GM18526 (cell line): ENCODE data around the gene BRD9.

Experiments used
- POLR2A ChIP-seq: IDR thresholded peaks from 3 replicates; pipeline ENCODE4 v1.6.1; 2011; ENCODE audit not compliant: insufficient read length; ENCODE audit errors: extremely low read depth

Gene BRD9

DNA sequence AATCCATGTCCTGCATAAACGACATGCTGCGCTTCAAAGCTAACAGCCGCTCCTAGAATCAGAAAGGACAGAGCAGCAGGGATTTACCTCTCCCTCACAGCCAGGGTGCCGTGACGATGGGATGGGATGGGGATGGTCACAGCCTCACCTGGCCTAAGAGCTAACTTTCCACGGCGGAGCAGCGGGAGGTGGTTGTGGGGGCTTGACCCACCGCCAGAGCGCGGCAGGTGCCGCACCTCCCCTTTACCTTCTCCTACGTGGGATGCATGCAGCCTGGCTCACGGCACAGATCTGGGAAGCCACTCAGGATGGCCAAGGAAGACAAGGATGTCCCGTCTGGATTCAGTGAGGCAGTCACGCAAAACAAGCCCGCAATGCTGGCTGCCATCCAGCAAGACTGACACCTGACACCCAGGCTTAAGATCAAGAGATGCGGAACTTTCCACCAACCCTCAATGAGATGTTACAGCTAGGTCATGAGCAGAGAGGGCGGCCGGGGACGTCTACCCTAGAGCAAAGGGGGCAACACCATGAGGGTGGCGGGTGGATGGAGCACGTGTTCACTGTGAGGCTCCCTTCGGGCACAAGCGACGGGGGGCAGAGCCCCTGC, 5.8 kb downstream of the BRD9 start:
- no peak for TF ChIP-seq POLR2A

DNA sequence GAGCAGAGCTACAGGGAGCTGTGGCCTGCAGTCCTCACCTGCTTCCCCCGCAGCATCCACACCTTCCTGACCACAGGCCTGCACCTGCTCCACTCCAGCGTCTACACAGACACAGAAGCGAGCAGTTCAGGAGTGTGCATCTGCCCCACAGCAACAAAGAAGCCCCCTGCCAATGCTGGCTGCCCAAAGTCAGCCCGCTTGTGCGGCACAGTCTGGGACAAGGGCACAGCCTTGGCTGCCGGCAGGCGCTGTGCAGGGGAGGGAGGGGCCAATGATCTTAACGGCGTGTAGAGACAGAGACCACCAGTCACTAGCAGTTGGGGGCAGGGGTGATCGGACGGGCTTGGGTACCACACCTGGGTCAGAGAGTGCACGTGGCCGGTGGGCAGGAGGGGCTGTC, 6.6 kb downstream of the BRD9 start:
- no peak for TF ChIP-seq POLR2A

DNA sequence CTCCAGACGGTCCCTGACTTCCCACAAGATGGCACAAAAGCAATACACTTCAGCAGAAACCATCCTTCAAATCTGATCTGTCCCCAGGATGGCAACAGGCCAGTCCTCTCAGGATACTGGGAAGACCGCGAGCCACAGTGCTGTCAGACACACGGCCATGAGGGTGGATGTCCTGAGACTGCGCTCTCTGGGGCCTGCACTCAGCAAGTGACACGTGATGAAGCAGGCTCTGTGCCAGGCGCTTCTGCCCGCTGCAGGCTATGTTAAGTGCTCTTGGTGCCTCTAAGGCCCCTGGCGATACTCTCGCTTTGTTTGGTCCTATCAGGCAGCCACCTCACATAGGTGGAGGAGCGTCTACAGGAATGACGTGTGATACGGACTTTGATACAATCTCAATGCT, 7.1 kb downstream of the BRD9 start:
- TF ChIP-seq POLR2A = no peak

DNA sequence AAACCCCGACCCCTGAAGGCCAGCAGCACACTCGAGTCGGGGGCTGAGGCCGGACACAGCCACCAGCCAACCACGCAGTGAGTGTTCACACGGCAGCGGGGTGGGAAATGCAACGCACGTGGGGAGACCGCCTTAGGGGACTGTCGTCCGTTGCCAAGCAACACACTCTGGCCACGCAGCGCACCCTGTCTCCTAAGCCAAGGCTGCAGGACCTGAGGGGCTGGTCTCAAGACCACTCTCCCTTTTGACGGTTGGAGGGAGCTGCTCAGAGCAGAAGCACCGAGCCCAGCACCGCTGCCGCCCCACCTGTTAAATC, 7.5 kb downstream of the BRD9 start:
- TF ChIP-seq POLR2A = no peak

DNA sequence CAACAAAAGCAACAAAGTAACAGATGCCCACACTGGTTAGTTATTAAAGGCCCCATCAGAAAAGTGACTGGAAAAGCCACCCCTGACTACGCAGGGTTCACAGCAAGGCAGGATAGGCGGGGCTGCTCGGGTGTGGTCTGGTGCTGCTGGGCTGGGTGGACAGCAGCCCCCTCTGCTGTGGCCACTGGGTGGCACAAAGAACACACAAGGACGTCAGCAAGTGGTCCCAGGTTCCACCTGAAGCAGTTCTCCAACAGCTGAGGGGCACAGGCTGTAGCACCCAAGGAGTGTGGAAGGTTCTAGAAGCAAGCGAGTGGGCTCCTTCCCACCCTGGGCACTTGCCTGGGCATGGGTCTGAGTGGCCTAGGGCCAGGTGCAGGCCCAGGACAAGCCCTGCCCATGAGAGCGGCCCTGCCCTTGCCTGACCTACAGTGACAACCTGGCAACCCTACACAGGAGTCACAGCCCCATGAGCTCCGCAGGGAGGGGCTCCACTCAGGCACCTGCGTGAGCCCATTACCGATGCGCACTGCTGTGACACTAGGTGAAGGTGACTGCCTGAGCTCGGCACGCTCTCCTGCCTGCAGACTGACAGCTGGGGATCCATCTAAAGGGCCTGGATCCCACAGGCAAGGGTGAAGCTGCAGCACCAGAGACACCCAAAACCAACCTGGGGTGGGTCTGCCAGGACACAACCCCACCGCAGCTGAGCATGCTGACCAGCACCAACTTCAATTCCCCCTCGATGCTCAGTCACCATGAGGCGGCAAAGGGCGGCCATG, 8.1 kb downstream of the BRD9 start:
- TF ChIP-seq POLR2A = no peak

DNA sequence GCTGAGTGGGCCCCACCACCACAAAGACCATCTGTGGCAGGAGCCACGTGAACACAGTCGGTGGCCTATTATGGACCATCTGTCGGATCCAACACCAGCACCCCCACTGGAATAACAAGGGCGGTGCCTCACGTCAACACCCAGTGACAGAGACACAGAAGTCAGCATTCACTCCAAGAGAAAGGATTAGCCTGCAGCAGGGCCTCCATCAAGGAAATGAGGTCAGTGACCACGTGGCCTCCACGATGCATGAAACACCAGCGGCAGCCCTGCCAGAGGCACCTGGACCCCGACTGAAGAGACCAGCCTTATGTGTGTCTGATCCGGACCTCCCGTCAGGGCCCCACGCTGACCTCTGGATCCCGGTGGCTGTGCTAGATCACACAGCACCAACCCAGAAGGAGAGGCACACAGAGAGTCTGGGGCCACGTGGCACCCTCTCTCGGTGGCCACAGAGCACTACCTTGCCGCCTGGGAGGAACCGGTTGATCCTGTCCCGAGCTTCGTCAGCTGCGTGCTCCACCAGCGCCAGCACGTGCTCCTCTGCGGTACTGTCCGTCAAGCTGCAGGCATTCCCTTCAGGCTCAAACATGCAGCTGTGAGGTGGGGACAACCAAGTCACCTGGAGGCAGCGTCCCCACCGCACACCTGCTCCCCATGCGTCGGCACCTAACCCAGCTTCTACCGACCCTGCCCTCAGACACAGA, 9.0 kb downstream of the BRD9 start:
- no peak for TF ChIP-seq POLR2A

DNA sequence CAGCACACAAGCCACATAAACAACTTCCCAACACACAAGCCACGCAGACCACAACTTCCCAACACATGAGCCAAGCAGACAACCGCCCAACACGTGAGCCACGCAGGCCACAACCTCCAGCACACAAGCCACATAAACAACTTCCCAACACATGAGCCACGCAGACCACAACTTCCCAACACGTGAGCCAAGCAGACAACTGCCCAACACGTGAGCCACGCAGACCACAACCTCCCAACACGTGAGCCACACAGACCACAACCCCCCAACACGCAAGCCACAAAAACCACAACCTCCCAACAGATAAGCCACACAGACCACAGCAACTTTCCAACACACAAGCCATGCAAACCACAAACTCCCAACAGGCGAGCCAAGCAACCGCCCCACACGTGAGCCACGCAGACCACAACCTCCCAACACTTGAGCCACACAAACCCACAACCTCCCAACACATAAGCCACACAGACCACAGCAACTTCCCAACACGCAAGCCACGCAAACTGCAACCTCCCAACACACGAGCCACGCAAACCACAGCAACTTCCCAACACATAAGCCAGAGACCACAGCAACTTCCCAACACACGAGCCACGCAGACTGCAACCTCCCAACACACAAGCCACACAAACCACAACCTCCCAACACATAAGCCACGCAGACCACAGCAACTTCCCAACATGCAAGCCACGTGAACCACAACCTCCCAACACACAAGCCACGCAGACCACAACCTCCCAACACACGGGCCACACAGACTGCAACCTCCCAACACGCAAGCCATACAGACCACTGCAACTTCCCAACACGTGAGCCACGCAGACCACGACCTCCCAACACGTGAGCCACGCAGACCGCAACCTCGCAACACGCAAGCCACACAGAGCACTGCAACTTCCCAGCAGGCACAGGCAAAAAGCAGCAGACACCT, 10.1 kb downstream of the BRD9 start:
- no peak for TF ChIP-seq POLR2A

DNA sequence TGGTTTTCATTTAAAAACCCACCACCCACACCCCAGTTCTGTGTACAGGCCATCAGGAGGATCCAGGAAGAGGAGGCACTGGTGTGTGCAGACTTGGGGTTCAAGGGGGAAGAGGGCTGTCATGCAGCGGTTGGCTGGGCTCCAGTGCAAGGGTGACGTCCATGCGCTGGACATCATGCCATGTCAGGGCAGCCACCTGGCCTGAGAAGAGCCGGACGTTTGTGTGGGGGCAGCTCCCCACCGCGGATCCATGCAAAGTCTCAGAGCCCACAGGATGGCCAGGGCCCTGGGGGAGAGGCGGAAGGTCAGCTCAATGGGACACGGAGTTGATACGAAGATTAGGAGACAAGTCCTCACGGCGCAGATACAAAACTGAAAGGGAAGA, 11.1 kb downstream of the BRD9 start:
- TF ChIP-seq POLR2A = no peak

DNA sequence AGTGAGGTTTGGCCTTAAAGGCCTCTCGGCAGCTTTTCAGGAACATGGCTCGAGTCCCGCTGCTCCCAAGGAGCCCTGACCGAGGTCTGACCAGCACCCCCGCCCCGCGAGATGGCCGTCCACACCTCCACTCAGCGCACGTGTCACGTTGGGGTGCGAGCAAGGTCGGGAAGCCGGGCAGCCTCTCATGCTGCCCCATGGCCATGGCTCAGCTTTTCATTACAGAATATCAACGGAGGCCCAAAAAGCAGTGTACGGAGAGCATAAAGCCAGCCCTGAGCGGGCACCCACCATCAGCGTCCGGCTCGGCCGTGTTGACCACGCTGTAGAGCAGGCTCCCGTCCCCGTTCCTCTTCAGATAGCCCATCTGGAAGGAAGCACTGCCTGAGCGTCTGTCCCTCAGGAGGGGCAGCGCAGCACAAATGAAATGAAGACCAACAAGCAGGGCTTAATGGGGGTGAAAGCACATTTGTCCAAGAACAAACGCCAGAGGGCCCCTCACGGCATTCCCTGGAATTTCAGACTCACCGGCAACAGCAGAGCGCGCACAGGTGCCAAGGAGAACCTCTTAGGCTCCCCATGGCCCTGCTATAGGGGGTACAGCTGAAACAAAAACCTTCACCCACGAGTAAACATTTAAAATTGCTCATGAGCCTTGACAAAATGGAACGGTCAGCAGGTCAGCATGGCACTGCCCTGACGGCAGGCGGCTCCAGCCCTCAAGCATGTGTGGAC, 11.6 kb downstream of the BRD9 start:
- TF ChIP-seq POLR2A = no peak

DNA sequence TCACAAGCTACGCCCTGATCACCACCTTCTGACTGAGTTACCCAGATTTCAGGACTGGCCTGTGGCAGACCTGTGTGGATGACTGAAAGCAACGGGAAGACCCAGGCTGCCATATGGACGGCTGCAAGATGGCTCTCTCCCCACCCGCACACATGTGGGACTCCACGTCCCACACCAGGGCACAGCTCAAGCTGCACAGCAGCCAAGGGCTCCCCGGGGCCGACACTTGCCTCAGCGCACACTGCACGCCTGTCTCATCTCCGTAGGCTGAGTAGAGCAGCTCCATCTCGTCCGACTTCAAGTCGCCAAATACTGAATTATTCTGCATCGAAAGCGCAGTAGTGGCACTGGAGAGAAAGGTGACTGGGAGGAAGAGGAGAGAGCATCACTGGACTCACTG, 14.5 kb downstream of the BRD9 start:
- TF ChIP-seq POLR2A = no peak

DNA sequence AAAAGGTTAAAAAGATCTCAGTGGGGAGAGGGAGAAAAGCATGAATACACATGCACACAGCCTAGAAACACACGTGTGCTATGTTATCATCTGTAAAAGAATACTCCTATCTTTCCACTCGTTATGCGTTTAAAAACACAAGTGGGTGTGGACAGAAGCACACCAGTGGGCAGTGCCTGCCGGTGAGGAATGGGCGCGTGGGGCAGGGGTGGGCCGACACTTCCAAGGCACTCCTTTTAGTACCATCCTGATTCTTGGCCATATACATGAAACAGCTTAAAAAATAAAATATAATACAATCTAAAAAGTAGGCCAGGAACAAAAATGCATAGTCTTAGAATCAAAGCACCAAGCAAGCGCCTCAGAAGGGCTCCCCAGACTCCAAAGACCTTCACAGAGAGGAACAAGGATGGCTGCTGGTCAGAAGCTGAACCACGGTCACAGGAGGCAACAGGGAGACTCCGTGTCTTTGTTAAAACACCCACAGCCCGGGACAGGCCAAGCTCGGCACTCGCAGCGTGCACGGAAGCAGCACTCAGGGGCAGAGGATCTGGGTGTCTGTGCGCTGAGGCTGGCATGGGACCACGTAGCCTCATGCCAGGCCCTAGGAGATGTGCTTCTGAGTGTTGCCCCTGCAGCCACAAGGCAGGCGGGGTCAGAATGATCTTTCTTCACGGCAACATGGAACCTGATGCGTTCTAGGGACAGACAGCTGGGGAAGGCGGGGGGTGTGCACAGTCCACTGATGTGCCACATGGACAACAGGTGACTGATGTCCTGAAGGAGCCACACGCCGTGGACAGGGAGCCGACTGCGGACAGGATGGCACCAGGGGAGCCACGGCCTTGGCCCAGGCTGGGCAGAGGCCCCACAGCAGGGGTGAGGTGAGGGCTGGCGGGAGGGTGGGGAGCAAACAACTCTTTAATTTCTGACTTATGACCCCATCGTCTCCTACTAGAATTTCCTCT, 15.9 kb downstream of the BRD9 start:
- no peak for TF ChIP-seq POLR2A

DNA sequence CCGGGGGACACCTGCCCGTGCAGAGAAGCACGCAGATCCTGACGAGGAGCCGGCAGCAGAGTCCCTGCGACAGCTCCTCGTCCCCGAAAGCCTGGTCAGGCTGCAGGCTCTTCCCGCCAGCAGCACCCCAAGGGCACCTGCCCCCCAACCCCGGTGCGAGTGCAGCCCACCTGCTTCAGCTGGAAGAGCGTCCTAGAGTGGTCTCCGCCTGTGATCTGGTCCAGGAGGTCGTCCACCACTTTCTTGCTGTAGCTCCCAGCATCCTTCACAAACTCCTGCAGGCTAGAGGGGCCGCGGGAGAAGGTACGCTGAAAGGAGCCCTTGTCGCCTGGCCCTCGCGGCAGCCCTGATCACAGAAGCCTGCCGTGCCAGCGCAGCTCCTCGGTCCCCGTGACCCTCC, 16.7 kb downstream of the BRD9 start:
- TF ChIP-seq POLR2A = no peak

DNA sequence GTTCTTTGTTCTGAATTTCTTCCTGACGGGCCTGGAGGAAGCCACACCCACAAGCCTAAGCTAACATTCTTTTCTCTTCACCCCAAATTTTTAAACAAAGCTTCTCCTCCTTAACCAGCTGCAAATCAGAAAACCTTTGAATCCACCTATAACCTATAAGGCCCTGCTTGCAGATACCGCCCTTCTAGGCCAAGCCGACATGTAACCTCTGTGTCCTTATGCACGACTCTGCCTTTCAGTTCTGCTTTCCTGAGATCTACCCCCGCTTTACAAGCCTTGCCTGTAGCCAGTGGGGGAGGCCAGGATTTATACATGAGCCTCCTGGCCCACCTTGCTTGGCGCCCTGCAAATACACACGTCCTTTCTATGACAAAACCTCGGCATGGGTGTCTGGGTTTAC, 19.3 kb downstream of the BRD9 start:
- no peak for TF ChIP-seq POLR2A

DNA sequence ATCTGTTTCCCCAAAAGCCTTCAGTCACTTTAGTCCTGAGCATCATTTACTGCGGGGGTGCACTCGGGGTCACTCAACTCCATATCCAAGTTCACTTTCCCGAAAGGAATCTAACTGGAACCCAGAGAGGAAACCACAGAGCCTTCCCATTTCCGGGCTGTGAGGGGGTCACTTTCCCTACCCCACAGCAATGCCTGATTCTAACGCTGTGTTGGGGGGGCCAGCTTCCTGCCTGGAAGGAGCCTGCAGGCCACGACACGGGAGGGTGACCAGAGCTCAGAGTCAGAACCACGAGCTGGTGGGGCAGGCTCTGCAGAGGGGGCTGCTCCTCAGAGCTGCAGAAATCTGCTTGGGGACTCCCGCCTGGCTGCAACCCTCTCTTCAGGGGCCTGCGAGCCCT, 20.3 kb downstream of the BRD9 start:
- no peak for TF ChIP-seq POLR2A

DNA sequence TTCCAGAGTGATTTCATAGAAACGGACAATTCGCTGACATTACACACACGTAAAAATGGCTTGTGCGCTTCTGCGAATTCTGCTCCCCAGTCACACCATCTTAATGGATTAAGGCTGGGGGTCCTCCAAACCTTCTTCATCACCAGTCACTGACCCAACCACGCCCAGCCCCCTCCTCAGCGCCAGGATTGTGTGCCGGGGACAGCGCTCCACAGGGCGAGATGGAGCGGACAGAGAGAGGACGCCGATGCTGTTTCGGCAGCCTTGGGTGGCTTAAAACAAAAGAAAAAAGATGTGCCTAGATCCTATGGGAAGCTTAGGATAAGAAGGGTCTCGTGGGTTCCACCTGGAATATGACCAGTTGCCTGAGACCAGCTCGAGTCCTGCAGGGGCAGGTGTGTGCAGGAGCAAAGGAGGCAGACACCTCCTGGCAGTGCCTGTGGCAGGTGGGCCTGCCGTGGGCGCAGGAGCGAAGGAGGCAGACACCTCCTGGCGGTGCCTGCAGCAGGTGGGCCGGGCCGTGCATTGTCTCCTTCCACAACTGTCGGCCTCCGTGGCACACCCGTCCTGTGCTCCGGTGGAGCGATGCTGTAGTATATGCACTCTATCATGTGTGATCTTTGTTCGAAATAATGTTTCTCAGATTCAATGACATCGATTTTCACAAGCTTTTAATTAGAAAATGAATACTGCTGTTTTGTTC, 20.9 kb downstream of the BRD9 start:
- TF ChIP-seq POLR2A = no peak
